Cardiac septum (tissue), 1 donor: ENCODE data around the gene YIF1A. TPM values are rescaled to one million over a fixed set of nuclear protein-coding genes. Genes with fewer than 3 reads are reported as not detected.
A peak's percentile ranks its signal among the peaks of the same experiment; 100 is the strongest.

Source experiments
- DNase-seq: peaks from one replicate; pipeline ENCODE4 v3.0.0-alpha.2; 2020; ENCODE audit warnings: low spot score
- intact Hi-C: fragments of 100-400 bp; cut with DNase I; formaldehyde crosslinking; loops from one replicate; pipeline ENCODE4 v1.14.0; 2022
- total RNA-seq: library from RNA; stranded (reverse); fragmentation: NEBNext Ultra II Directional; extraction: Animal tissue kit (Norgen Biotek cat#: 25700); gene quantifications from one replicate; pipeline ENCODE4 v1.2.1, GENCODE V29; 2021
- donor health status: DM: no; HTN: no; CAD: no.

YIF1A gene
- total RNA-seq, 1 donor from 2014 or later, result 74.0 TPM

DNA sequence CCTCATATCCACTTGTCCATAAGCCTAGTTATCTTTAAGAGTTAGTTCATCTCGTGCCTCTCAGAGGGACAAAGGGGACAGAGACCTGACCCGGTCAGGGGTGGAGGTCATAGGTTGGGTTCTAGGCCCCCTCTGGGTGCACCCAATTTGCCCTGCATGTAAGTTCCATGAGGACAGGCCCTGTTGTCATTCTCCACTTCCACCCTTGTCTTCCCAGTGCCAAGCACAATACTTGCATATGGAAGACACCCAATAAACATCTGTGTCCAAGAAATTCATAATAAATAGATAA is 1.3 kb upstream of the YIF1A start:
- intact Hi-C loops, result no loop called here
- no peak for DNase-seq

DNA sequence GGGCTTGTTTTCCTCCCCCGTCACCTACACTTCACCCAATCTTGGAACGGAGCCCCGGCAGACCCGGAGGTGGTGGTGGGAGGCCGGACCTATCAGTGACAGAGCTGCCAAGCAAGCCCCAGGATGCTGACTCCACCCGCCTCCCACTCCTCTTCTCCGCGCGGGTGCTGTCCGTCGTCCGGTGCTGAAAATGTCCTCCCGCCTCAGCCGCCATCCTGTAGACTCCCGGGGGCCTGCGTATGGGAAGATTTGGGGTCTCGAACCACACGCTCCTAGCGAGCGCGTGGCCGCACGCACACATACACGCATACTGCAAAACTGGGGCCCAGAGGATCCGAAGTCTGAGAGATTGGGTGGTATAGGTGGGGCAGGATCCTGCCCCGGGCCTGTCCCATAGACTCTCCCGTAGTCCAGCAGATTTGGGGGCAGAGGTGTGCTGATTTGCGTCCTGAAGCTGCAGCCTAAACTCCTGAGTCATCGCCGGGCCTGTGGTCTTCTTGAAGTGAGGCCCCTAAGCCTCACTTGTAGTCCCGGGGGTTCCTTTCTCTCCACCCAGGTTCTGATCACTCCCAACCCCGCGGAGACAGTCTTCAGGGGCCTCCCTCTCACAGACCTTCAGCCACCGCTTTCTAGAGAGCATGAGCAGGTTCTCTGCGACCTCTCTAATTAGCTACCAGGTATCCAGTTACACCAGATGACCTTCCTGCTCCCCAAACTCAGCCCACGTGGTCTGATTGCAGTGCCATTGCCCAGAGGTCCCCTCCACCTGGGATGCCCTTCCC is 796 bp upstream of the YIF1A start:
- intact Hi-C loops, result loop anchor here (2.0 kb wide), 1 partner anchor 21 kb away; the partner anchor contains the start of gene RAB1B
- DNase-seq, result peak; percentile 83

DNA sequence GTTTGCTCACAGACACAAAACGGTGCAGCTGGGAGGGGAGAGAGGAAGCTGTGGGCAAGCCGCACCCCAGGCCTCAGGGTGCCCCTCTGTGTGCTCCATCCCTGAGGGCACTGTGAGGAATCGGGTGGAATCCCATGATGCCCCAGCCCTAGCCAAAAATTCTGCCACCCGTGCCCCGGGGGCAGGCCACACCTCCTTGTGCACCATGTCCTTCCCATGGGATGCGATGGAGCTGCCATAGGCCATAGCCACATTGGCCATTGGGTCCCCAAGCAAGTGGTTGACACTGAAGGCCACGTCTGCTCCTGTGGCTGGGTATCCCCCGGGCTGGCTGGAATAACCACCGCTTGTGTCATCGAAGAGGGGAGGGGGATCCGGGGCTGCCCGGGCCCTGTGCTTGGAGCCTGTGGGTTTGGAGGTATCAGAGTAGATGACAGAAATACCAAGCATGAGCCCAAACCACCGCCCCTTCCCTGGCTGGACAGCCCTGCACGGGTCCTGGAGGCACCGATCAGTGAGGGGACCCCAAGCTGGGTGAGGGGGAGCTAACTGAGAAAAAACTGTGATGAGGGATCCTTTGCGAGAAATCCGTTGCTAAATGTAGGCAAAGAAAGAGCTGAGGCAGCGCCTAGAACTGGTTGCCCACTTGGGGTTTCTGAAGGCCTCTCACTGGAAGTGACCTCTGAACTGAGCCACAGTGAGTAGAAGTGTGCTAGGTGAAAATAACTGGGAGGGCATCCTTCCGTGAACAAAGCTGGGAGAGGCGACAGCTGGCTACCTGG is 863 bp downstream of the YIF1A start:
- DNase-seq, result no peak
- intact Hi-C loops, result loop anchor here (2.0 kb wide), 1 partner anchor 19 kb away; the partner anchor contains the start of gene RAB1B

DNA sequence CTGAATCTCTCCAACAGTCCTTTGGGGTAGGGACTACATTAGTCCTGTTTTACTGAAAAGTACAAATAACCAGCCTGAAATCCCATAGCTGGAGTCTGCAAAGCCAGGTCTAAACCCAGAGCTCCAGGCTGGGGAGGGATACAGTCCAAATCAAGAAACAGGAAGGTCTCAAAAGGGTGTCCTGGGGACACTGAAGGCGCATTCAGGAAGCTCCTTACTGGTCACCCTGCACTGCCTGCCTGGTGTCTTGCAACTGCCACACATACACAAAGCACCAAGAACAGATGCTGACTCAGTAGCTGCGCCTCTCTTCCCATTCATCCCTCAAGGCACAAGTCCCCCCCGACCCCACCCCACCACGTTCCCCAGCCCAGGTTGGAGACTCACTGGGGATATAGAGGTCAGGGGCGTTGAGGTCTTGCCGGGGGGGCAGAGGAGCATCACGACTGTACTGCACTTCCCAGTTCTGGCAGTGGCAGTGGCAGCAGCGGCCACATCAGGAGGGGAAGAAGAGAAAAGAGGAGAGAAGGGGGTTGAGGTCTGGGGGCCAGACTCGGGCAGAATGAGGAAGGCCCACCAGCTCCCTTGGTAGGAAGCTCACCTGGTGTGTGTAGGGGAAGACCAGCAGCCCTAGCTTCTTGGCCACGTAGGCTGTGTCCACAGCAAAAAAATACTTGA is 1.6 kb downstream of the YIF1A start:
- intact Hi-C loops, result no loop called here
- no peak for DNase-seq

DNA sequence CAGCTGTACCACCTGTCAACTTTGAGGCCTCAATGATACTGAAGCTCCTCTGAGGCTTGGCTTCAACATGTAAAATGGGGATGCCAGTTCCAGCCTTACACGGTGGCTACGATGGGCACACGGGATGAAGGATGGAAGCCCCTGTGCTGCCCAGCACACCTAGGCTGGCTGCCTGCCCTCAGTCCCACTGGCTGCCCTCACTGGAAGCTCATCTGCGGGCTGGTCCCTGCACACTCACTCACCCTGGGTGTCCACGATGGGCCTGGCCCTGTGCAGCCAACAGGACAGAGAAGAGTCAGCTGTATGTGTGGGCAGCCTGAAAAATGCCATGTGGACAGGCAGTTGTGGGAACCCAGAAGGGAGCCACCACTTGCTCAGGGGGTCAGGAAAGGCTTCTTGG is 2.2 kb downstream of the YIF1A start:
- DNase-seq, result no peak
- intact Hi-C loops, result no loop called here

DNA sequence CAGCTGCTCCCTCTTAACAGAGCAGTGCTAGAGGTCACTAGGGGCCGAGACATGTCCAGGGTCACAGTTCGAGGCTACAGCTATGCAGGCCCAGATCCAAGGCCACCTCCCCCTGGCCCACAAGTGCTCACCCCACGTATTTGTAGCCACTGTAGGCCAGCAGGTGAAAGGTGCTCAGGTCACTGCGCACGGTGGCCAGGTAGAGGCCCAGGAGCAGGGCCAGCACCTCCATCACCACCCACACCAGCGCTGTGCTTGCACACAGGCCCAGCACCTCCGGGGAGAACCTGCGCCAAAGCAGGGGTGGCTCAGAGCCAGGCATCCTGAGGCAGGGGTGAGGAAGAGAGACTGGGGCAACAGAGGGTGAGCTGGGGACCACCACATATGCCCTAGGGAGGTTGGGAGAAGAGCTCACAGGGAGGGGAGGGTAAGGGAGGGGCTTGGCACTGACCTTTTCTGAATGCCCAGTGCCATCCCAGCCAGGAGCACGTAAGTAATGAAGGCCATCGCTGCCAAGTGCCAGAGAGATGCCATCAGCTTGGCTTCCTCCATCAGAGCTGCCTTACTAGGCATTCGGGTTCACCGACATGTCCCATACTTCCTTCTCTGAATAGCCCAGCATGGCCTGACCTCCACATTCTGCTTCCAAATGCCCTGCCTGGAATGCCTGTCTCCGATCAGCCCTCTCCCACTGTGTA is 3.5 kb downstream of the YIF1A start:
- no peak for DNase-seq
- intact Hi-C loops, result no loop called here

DNA sequence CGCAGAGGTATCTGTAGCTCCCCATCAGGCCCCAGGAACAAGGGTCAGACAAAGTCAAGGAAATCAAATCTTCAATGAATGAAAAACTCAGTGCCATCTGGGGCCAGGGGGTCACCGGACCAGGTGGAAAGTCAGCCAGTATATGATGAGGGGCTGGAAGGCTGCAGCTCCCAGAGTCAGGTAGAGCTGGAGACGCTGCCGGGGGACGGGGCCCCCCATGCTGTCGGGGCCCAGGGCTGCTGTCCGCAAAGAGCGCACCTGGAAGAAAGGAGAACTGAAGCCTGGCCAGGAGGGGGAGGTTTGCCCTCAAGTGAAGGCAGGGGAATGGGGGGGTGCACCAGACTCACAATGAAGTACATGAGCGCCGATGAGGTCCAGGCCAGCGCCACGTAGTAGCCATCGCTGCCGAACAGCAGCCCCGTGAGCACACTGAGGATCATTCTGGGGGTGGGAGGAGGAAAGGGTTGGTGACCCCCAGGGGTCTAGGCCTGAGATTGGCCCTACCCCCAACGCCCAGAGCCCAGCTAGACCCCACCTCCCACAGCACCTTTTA is 4.3 kb downstream of the YIF1A start:
- DNase-seq, result no peak
- intact Hi-C loops, result no loop called here

DNA sequence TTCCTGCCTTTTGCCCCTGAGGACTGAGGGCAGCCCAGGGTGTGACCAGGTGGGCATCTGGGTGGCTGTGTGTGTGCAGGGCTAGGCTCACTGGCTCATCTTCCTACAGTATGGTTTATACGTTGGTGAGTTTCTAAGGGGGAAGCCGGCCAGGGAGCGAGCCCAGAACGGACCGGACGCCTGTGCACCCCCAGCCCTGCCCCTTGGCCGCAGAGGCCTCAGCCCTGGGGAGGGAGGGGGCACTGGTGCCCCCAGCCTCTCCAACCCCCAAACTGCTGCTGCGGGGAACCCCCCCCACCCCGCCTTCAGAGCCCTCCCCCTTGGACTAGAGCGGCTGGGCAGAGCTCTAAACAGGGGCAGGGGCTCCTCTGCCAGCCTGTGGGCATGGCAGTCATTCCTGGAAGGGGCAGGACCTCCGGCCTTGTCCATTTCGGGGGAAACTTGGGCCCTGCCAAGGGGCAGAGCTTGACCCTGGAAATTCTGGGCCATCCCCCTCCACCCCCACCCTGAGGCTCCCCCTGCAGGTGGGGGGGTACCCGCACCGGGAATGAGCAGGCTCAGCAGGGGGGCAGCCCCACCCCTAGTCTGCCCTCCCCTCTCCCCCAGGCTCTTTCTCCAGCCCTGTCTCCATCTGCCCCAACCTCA is 5.4 kb downstream of the YIF1A start:
- DNase-seq, result no peak
- intact Hi-C loops, result no loop called here

DNA sequence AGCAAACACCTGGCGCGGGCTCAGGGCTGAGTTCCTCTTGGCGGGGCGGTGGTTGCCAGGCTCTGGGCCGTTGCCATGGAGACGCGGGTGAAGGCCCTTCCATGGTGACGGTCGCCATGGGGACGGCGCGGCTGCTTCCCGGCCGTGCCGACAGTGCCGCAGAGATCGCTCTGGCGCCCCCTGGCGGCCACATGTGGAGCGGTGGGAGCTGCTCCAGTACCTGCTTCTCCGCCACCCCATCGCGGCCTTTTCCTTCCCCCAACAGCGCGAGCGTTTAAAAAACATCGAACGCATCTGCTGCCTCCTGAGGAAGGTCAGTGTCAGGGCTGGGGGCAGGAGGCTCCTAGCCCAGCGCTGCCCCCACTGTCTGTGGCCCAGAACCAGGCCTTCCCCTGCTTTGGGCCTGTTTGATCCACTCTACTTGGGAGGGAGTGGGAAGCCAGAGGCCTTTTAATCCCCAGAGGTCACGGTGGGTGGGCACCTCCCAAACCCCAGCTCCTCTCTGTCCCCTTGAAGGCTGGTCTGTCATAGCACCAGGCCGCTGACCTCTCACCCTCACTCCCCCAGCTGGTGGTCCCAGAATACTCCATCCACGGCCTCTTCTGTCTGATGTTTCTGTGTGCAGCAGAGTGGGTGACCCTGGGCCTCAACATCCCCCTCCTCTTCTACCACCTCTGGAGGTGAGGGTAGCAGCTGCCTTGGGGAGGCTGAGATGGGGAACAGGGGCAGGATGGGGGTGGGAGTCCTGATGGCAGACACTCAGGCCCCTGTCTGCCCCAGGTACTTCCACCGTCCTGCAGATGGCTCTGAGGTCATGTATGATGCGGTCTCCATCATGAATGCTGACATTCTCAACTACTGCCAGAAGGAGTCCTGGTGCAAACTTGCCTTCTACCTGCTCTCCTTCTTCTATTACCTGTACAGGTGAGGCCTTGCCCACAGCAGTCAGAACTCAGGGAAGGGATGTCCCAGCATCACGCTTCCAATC is 6.2 kb downstream of the YIF1A start:
- intact Hi-C loops, result no loop called here
- peak; percentile 98 for DNase-seq

DNA sequence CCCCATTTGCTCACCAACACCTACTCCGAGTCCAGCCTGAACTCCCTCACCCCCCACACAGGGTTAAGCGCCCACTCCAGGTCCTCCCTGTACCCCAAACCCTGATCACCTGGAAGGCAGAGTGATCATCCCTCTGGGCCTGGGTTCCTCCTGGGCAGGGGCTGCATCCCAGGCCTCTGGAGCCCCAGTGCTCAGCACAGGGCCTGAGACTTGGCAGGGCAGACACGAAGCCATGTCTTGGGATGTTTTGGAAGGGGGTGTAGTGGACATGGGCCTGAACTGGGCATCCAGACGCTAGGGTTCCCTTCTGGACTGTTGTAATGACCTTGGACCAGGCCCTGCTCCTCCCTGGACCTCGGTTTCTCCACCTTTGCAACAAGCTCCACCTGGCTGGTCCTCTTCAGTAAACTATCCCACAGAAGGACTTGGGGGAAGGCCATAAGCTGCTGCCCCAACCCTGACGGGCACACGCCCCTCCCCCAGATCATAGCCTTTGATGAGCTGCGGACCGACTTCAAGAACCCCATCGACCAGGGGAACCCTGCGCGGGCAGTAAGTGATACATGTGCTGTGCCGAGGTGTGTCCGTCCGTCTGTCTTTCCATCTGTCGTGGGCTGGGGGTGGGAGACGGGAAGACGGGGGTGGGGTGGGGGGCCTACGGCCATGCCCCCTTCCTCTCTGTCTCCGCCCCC is 7.0 kb downstream of the YIF1A start:
- DNase-seq, result no peak
- intact Hi-C loops, result no loop called here

DNA sequence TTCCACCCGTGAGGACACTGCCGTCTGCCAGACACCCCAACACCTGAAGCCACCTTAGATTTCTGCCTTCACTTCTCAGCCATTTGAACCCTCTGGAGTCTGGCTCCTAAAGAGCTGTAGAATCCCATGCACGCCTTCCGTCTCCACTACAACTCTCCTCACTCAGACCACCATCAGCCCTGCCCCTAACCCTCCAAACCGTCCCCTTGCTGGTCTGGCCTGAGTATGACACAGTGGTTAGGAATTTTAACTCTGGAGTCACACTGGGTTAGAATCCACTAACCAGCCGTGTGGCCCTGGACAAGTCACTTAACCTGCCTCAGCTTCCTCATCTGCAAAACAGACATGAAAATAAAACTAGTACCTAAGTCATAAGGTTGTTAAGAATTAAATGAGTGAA is 7.9 kb downstream of the YIF1A start:
- intact Hi-C loops, result no loop called here
- no peak for DNase-seq

DNA sequence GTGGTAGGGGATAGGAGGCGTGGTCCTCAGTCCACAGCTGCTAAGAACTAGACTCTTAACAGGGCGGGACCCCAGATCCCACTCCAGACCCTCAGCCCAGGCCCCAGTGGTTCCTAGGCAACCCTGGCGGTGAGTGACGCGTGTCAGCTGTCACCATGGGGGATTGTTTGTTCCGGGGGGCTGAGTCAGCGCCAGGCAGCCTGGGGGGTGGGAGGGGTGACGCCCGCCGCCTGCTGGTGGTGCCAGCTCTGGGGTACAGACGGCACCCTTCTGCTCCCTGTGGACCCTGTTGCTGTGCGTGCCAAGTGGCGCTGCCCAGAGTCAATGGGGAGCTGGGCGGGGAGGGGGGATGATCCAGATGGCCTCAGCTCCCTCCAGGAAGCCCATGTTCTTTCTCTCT is 8.5 kb downstream of the YIF1A start:
- DNase-seq, result no peak
- intact Hi-C loops, result no loop called here

DNA sequence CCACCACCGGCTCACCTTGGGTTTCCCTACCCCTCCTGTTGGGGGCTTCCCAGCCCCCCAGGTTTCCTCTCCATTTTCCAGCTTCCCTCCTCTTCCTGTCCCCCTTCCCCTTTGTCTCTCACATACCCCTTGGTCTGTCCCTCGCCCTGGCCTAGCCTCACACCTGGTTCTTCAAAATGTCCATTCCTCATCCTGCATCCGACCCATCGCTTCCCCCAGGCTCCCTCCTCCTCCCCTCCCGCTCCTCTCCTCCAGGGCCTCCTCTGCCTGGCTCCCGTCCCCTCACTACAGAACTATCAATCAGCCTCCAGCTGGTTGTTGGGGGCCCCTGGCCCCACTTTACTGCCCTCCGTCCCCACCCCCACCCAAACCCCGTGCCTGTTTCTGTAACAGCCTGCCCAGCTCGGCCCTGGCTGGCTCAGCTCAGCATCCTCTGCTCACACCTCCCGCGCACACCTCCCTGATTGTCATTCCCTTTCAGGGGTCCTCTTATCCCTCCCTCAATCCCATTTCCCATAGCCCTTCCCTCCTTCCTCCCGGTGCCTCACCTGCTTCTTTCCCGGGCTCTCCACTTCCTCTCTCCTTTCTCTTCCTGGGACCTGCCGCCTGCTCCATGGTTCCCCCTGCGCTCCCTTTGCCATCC is 9.7 kb downstream of the YIF1A start:
- intact Hi-C loops, result no loop called here
- no peak for DNase-seq

DNA sequence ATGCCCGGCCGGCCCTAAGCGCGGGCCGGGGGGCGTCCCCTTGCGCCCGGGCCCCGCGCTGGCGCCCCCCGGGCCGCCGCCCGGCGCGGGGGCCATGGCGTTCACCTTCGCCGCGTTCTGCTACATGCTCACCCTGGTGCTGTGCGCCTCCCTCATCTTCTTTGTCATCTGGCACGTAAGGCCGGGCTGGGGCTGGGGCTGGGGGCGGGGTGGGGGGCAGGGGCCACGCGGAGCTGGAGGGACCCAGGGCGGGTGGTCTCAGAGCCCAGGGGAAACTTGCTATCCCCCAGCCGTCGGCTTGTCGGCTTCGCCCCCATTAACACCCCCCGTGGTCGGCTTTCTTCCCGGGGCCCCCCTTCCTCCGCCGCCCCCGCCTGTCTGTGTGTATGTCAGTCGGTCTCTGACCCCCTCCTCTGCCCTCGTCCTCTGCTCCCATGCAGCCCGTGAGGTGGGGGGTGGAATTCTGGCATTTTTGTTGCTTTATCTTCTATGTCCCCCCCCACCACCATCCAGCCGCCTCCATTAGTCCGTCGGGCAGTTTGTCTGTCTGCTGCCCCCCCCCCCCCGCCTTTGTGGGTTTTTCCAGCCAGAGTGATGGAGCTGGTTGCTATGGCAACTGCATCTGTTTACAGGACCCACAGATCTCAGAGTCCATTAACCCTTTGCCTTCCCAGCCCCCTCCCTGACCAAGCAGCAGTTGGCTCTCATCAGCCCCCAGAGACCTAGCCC is 10.4 kb downstream of the YIF1A start:
- no peak for DNase-seq
- intact Hi-C loops, result no loop called here

DNA sequence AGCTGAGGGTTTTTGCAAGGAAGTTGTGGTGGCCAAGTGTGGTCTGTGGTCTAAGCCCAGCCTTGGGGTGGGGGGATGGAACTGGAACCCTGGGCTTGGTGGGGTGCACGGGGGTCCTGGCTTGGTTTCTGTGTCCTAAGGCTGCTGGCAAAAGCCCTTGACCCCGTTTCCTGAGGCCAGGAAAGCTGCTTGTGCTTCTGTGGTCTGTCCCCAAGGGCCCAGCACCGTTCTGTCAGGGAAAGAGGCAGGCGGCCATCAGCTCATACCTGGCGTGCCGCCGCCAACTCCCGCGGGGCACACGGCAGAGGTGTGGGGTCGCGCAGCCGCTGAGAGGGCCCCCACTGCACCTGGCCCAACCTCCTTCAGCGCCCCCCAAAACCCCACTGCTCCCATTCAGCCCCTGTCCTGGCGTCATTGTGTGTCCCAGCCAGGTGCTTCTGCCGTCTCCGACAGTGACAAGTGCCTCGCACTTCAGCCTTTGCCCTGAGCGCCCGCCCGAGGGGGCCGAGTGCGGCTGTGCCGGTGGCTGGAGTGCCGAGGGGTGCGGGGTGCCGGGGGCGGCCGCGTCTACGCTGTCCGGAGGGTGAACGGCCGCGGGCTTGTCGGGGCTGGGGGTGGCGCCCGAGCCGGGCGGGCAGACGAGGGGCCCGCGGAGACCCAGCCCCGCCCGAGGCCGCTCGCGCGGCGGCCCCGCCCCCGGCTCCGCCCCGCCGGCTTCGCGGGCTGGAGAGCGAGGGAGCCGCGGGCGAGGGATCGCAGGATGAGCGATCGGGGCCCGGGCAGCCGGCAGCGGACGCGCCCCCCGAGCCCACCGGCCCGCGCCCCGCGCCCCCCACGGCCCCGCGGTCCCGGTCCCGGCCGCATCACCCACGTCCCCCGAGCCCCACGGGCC is 11.2 kb downstream of the YIF1A start, which contains the start of gene CNIH2:
Gene CNIH2 (plus strand): TSS at position 705 of the 892 bp plus-strand sequence. CDS start 282 bp downstream, outside the sequence.
- intact Hi-C loops, result no loop called here
- DNase-seq, result no peak
